HEK293 (cell line): Measurements from ENCODE around the gene SREBF2.

Experiments used
- CTCF ChIP-seq: fragments of 450-650 bp; formaldehyde crosslinking; IDR thresholded peaks from 2 replicates; pipeline ENCODE4 v1.5.1; 2016; ENCODE audit warnings: missing biosample characterization, missing genetic modification characterization
- MYNN ChIP-seq: fragments of 450-650 bp; formaldehyde crosslinking; IDR thresholded peaks from 2 replicates; pipeline ENCODE4 v1.5.1; 2016; ENCODE audit warnings: missing biosample characterization, missing genetic modification characterization, borderline replicate concordance
- REST ChIP-seq: fragments of 450-650 bp; formaldehyde crosslinking; IDR thresholded peaks from 2 replicates; pipeline ENCODE4 v1.5.1; 2016; ENCODE audit warnings: missing biosample characterization, missing genetic modification characterization
- TCF7L2 ChIP-seq: IDR thresholded peaks from 2 replicates; pipeline ENCODE4 v1.6.1; 2011; ENCODE audit warnings: low read depth, mild to moderate bottlenecking, inconsistent platforms, low read length, moderate library complexity, borderline replicate concordance
- ZNF121 ChIP-seq: fragments of 450-650 bp; formaldehyde crosslinking; IDR thresholded peaks from 2 replicates; pipeline ENCODE4 v1.5.1; 2016; ENCODE audit warnings: missing biosample characterization, missing genetic modification characterization
- ZNF138 ChIP-seq: fragments of 450-650 bp; formaldehyde crosslinking; IDR thresholded peaks from 2 replicates; pipeline ENCODE4 v1.5.1; 2016; ENCODE audit warnings: missing biosample characterization, missing genetic modification characterization, borderline replicate concordance
- ZNF302 ChIP-seq: fragments of 450-650 bp; formaldehyde crosslinking; IDR thresholded peaks from 2 replicates; pipeline ENCODE4 v1.5.1; 2016; ENCODE audit warnings: missing biosample characterization, missing genetic modification characterization, low read depth
- ZNF704 ChIP-seq: fragments of 450-650 bp; formaldehyde crosslinking; IDR thresholded peaks from 2 replicates; pipeline ENCODE4 v1.5.1; 2016; ENCODE audit warnings: missing biosample characterization, missing genetic modification characterization

- TF ChIP-seq CTCF: no peak
- no peak for TF ChIP-seq ZNF121 (tag by site-specific recombination)
- TF ChIP-seq ZNF704 (tag by site-specific recombination): no peak
- TF ChIP-seq MYNN (tag by site-specific recombination): no peak
- TF ChIP-seq ZNF138: no peak
- no peak for TF ChIP-seq REST (tag by site-specific recombination)
- no peak for TF ChIP-seq TCF7L2
- no peak for TF ChIP-seq ZNF302
Measured at GRCh38 chr22:41868556-41868955, 35.7 kb downstream of the SREBF2 start.
